ENCODE data around the gene CST3. TPM values are rescaled to one million over a fixed set of nuclear protein-coding genes. Genes with fewer than 3 reads are reported as not detected.
"Not testable (repeated sequence)": the region's sequence is repeated elsewhere in the genome, so short reads cannot be mapped to it uniquely, and the experiment has no call there.

The CST3 gene
- polyA plus RNA-seq, 12 donors, result 67.9 to 280 (median 88.8) TPM; not detected in 1

DNA sequence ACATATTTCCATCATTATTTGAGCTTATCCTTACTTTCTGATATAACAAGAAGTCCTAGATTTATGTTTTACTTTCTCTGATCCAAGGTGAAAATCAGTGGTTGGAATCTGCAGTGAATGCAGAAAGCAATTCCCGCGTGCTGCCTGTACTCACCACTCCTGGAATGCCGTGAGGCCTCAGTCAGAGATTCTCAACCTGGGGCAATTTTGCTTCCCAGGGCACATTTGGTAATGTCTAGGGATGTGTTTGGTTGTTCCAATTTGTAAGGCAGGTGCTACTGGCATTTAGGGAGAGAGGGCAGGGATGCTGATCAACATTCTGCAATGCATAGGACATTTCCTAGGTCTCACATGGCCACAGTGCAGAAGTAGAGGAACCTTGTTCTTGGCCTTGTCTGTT lies 27.2 kb upstream of the CST3 start:
- DNase-seq, result no peak

DNA sequence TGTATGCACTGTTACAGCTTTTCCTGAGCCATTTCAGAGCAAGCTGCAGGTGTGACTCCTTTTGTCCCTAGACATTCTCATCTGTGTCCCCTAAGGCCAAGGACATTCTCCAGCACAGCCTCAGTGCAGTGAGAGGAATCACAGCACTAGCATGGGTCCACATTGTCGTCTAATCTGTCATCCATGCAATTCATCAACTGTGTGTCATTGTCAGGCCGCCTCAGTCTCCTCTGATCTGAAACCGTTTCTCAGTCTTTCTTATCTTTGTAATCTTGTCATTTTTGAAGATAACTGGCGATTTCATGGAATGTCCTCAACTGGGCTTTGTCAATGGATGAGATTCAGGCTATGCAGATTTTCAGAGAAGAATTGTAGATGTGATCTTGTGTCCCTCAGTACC lies 26.3 kb upstream of the CST3 start:
- not testable (repeated sequence) for DNase-seq

DNA sequence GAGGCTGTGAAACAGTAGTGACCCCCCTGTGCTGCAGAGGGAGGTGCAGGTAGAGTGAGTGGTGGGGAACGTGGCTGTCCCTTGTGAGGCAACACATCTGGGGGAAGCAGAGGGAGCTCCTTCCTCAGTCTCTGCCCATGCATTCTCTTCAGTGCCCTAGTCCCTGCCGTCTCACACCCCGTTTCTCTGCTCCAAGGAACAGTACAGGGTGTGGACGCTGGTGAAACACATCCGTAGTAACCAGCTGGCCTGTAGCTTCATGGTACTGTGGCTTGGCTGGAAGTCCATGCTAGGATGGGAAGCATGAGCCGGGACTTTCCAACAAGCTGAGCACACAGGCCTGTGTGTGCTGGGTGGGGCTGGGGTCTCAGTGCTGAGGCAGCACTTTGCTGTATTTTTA lies 25.4 kb upstream of the CST3 start:
- DNase-seq, result no peak

DNA sequence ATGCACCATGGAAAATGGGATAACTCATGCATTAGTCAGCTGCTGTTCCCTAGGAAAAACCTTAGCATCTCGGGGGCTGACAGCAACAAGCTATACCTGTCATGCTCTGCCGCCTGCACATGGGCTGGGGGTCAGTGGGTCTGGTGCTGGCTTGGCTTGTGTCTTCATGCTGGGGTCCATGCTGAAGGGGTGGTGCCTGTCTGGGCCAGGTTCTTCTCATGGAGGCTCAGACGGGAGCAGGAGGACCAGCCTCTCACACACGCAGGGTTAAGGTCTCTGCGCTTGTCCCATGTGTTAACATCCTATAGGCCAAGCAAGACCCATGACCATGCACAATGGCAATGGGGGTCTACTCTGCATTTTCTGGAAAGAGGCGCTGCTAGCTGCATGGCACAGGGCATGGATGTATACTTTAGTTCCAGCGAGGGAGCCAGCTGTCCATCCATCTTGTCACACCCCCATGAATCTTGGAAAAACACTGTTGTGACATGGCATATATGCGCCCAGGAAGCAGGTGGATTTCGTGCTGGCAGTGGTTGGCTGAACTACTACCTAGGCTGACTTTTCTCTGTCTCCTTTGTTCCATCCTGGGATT lies 24.6 kb upstream of the CST3 start:
- no peak for DNase-seq

DNA sequence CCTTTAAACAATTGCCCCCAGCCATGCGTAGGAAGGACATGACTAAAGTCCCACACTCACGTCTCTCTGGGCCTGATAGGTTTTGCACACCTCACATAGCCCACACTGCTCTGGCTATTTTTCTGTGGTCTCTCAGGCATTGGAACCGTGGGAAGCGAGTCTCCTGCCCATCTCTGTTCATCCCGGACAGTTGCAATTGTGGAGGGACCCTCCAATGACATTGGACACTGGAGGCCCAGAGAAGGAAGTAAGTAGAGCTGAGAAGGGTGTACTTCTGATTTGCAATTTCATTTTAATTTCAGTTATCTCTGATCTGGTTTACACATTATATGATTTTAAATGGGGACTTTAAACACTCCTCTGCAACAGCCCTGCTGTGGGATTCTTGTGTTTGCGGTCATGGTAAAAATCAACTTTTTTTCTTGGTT lies 23.3 kb upstream of the CST3 start:
- no peak for DNase-seq

DNA sequence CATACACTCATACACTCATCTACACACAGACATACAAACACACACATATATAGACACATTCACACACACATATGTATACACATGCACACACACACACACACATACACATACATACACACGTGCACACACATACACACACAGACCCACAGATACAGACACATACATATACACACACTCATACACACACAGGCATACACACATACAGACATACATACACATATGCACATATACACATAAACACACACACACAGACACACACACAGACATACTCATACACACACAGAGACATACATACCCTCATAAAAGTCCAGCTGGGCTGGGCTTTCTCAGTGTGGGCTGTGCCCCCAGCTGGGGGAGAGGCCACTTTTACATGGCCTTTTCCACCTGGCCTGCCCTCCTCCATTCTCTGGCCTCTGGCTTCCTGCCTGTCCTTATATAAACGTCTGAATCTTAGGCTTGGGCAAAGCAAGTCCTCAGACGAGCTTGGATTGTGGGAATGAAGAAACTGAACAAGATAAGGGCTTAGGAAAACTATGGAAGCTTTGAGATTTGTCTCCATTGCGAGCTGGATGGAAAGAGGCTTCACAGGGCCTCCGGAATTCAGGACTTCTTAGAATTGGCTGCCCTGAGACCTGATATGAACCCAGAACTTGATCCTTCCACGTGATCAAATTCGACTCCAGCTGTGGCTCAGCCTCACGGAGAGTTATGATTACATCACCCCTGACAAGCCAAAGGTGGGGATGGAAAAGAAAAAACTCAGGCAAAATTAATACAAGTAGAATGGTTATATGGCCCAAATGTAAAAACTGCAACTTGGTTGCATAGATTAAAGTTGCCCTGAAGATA lies 22.5 kb upstream of the CST3 start:
- peak; percentile 48 for DNase-seq

DNA sequence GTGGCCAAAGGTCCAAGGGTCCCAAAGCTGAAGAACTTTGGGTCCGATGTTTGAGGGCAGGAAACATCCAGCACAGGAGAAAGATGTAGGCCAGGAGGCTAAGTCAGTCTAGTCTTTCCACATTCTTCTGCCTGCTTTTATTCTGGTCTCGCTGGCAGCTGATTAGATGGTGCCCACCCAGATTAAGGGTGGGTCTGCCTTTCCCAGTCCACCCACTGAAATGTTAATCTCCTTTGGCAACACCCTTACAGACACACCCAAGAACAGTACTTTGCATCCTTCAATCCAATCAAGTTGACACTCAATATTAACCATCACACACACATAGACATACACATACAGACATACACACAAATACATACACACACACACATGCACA lies 21.8 kb upstream of the CST3 start:
- not testable (repeated sequence) for DNase-seq

DNA sequence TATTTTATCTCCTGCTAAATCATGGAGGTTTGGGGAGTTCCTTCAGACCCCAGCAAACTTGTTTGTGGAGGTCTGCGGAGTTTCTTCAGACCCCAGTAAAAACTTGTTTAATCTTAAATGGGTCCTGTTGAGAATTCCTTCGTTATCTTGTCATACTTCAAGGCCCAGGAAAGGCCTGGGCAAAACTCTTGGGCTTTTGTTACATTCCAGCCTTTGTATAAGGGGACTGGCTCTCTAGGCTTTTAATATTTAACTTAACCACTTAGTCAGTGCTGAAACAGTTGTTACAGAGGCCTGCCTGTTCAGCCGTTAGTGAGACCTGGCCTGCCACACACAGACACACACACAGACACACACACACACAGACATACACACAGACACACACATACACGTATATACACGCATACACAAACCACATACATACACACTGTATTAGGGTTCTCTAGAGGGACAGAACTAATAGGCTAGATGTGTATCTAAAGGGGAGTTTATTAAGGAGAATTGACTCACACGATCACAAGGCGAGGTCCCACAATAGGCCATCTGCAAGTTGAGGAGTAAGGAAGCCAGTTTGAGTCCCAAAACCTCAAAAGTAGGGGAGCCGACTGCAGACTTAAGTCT lies 21.3 kb upstream of the CST3 start:
- no peak for DNase-seq

DNA sequence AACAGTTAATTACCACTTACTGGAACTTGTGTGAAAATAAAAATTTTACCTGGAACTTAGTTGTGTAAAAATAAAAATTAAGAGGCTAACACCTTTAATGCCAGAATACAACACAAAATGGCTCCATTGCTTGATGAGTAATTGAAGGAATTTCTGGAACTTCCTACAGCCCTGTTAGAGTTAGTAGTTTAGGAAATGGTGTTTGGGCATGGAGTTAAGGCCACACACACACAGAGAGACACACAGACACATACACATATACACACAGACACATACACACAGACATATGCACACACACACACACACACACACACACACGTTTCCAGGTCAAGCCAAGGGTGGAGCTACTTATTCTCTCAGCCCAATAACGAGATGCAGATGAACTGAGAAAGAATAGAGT lies 20.6 kb upstream of the CST3 start:
- no peak for DNase-seq

DNA sequence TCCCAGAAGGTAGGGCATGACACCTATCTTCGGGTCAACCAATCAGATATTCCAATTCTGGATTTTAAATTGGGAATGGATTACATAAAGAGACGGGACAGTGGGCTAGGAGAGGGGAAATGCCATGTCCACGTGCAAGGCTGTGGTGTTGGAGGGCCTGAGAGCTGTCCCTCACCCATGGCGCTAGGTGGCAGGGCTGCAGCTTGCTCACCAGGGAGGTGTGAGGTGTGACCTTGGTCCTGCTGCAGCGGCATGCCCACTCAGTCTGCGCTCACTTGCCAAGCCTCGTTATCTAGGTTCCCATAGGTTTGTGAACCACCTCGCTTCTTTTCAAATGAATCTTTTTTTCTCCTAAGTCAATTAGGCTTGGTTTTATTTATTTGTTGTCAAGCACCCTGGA lies 19.4 kb upstream of the CST3 start:
- DNase-seq, result no peak

DNA sequence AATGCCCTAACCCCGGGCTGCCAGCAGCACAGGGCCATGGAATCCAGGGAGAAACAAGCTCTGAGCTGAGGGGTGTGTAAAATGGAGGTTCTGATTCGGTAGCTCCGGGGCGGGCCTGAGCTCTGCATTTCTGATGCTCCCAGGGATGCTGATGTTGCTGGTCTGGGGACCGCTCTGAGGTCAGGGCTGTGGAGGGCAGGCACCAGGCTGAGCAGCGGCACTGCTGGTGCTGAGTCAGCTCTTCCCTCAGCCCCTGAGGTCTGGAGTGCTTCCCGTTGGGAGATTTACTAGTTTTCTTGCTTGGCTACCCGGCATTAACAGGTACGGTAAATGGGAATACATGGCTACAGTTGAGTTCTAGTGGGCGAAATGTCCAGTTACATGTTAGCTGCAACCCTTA lies 18.6 kb upstream of the CST3 start:
- no peak for DNase-seq

DNA sequence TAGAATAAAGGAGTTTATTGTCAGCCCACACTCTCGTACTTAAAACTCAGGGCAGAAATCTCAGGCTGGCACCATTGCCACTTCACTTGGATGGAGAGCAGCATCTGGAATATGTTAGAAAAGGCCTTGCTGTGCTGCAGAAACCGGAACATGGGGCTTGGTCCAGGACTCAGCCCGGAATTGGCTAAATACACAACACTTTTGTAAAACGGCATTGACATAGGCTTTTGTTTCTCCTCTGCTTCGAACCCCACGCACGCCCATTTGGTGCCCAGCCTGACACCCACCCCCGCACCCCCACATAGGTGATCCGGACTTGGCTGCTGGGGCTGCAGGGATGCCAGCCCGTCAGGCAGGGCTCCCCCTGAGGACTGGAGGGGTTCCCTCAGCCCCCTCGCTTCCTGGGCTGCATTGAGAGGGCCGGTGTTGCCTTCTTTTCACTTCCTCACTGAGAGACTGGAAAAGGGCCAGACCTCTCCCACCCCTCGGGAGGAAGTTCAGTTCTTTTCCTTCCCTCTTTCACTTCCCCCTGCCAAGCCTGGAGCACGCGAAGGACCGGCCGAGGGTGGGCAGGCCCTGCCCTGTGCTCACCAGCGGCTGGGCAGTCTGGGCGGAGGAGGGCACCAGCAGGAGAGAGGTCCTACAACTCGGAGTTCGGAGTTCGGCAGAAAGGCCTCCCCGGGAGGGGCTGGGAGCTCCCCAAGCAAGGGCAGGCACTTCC lies 17.9 kb upstream of the CST3 start:
- DNase-seq, result peak; percentile 55

DNA sequence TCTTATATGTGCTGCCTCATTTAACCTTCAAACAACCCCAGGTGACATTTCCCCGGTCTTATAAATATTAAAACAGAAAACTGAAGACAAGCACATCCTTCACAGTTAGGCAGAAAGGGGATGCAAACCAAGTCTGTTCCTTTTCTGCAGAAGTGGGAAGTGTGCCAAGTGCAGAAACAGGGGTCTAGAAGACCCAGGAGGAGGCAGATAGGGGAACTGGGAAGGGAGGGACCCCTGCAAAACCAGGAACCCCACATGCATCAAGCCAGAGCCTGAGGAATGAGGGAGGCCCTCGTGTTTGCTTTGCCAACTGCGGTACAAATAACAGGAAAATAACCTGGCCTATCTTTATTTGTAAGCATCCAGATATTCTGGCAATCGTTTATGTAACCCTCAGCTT lies 17.0 kb upstream of the CST3 start:
- DNase-seq, result no peak

DNA sequence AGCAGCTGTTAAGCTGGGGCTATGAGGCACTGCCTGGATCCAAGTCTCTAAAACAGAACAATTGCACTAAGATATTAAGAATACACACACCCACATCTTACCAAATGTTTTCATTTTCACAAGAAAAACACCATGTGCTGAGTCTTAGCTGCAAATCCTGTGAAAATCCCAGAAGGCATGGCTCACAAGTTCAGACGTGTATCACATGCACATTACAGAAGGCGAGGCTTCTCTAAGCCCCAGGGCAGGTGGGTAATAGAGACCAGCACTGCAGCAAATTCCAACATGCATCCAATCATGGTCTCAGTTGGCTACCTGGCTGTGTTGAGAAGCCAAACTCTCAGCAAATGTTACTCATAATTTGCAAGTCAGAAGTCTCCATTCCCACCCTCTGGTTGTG lies 16.2 kb upstream of the CST3 start:
- no peak for DNase-seq

DNA sequence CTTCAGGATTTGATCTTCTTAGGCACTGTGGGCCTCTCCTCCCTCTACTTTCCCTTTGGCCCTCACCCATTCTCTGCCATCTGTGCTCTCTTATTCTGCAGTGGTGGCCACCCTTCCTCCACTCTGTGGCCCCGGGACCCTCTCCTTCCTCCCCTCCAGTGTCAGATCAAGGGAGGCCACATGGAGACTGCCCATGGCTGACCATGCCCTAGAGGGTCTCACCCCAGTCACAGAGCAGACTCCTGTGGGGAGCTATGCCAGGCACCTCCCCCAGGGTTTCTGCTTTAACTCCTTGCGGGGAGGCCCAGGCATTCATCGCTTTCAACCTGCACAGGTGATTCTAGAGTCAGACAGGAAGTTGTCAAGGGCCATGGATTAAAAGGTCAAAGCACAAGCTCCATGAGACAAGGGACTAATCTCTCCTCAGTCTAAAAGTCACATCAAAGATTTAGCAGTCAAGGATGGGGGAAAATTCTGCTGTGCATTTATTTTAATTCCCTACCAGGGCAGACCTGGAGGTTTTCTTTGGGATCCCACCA lies 15.7 kb upstream of the CST3 start:
- DNase-seq, result no peak

DNA sequence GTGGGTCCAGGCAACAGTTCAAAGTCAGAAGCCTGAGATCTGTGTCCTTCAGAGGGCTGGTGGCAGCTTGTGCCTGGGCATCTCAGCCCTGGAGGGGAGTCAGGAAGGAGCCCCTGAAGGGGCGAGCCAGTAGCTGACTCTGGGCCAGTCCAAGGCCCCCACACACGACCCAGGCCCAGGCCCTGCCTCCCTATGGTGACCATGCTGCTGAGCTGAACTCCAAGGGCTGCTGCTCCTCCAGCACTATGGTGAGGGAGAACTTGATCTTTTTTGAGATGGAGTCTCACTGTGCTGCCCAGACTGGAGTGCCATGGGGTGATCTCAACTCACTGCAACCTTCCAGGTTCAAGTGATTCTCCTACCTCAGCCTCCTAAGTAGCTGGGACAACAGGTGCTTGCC lies 15.2 kb upstream of the CST3 start:
- no peak for DNase-seq

DNA sequence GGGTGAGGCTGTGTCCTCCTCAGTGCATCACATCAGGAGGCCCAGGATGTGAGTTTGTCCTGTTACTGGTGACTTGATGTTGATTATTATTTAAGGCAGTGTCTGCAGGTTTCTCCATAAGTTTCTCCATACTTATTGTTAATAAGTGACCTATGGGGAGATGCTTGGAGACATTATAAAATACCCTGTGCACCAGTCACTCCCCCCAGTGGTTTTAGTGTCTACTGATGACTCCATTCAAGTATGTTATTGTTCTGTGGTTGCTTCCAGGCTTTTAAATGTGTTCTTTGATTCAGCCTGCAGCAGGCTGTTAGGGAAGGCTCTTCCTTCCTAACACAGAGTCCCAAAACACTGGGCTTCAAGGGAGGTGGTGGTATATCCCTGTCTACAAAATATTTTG lies 14.6 kb upstream of the CST3 start:
- no peak for DNase-seq

DNA sequence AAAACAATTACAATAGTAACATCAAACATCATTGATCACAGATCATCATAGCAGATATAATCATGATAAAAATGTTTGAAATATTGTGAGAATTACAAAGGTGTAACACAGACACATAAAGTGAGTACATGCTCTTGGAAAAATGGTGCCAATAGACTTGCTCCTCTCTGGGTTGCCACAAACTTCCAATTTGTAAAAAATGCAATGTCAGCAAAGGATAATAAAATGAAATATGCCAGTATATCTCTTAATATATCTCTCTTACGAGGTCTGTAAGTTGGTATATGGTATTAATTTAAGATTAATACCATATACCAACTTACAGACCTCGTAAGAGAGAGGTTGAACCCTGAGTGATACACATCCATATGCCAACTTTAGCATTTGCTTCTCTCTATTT lies 13.4 kb upstream of the CST3 start:
- DNase-seq, result no peak

DNA sequence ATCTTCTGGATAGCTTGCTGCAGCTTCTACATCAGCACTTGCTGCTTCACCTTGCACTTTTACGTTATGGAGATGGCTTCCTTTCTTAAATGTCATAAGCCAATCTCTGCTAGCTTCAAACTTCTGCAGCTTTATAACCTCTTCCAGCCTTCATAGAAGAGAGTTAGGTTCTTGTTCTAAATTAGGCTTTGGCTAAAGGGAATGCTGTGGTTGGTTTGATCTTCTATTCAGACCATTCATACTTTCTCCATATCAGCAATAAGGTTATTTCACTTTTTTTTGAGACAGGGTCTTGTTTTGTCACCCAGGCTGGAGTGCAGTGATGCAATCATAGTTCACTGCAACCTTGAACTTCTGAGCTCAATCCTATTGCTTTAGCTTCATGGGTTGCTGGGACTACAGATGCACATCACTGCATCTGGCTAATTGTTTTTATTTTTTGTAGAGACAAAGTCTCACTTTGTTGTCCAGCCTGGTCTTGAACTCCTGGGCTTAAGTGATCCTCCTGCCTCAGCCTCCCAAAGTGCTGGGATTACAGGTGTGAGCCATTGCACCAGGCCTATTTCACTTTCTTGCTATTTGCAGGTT lies 12.2 kb upstream of the CST3 start:
- no peak for DNase-seq

DNA sequence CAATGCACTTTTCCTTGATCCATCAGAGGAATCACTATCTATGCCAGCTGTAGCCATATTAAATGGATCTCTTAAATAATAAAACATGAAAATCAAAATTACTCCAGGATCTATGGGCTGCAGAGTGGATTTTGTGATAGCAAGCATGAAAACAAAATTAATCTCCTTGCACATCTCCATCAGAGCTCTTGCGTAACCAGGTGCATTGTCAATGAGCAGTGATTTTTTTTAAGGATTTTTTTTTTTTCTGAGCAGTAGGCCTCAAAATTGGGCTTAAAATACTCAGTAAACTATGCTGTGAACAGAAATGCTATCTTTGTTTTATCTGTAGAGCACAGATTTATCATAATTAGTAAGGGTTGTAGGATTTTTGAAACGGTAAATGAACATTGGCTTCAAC lies 11.5 kb upstream of the CST3 start:
- no peak for DNase-seq

DNA sequence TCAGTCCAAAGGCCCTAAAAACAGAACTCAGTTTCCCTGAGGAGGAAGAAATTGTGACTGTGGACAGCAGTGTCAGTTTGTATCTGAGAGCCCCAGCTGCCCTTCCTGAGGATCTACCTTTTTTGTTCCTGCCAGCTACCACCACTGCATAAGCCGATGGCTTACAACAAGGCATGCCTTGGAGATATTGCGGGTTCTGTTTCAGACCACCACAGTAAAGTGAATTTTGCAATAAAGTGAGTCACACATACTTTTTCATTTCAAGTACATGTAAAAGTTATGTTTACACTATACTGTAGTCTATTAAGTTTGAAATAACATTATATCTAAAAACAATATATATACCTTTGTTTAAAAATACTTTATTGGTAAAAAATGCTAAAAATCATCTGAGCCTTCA lies 9.6 kb upstream of the CST3 start:
- no peak for DNase-seq
